Measurements from ENCODE around the gene GMDS. TPM values are rescaled to one million over a fixed set of nuclear protein-coding genes. Genes with fewer than 3 reads are reported as not detected.

The GMDS gene
- polyA plus RNA-seq, 1 experiment, result 7.1 TPM

- POLR2A ChIA-PET, result no interaction called here
- no peak for TF ChIP-seq CTCF (IDR thresholded peaks at IDR 0.05; ENCODE audit: insufficient read depth, low read depth, low read length)
- Histone ChIP-seq H3K36me3 (ENCODE audit: control insufficient read depth, insufficient read depth, low read length) (no peaks in the 10 kb centered on the region), H3K4me3 (ENCODE audit: low read depth, low read length) (no peak overlapping the region), H3K27me3 (ENCODE audit: control insufficient read depth, insufficient read depth, low read length) (no peaks in the 10 kb centered on the region)
- CTCF ChIA-PET, result no interaction called here
- no peak for DNase-seq (ENCODE audit: low read depth)
Measured at GRCh38 chr6:1878330-1878729, 367.1 kb downstream of the GMDS start.

- ChIA-PET POLR2A (no interaction called here), CTCF (interaction anchor here (1.7 kb wide), 1 partner anchor 11 kb away, joined by 6 read pairs; no protein-coding TSS in a partner anchor)
- DNase-seq (ENCODE audit: low read depth), result no peak
- no peak for TF ChIP-seq CTCF (IDR thresholded peaks at IDR 0.05; ENCODE audit: insufficient read depth, low read depth, low read length)
- Histone ChIP-seq H3K36me3 (ENCODE audit: control insufficient read depth, insufficient read depth, low read length) (no peaks in the 10 kb centered on the region), H3K27me3 (ENCODE audit: control insufficient read depth, insufficient read depth, low read length) (no peaks in the 10 kb centered on the region), H3K4me3 (ENCODE audit: low read depth, low read length) (no peak overlapping the region)
Measured at GRCh38 chr6:1873781-1874180, 371.6 kb downstream of the GMDS start.

GRCh38 chr6:1872649-1873131, 372.7 kb downstream of the GMDS start:
- POLR2A ChIA-PET, result no interaction called here
- TF ChIP-seq CTCF (IDR thresholded peaks at IDR 0.05; ENCODE audit: insufficient read depth, low read depth, low read length), result no peak
- CTCF ChIA-PET, result interaction anchor here (1.0 to 1.7 kb wide), 4 partner anchors 10 to 232 kb away, joined by 3 to 6 read pairs (median 3); no protein-coding TSS in a partner anchor
- no peaks in the 10 kb centered on the region for H3K36me3 ChIP-seq (ENCODE audit: control insufficient read depth, insufficient read depth, low read length)
- no peak overlapping the region for H3K4me3 ChIP-seq (ENCODE audit: low read depth, low read length)
- no peaks in the 10 kb centered on the region for H3K27me3 ChIP-seq (ENCODE audit: control insufficient read depth, insufficient read depth, low read length)
- peak; percentile 44 for DNase-seq (ENCODE audit: low read depth)

GRCh38 chr6:1871724-1872315, 373.6 kb downstream of the GMDS start:
- DNase-seq (ENCODE audit: low read depth), result no peak
- no peaks in the 10 kb centered on the region for H3K36me3 ChIP-seq (ENCODE audit: control insufficient read depth, insufficient read depth, low read length)
- H3K27me3 ChIP-seq (ENCODE audit: control insufficient read depth, insufficient read depth, low read length), result no peaks in the 10 kb centered on the region
- CTCF ChIA-PET, result interaction anchor here (1.0 to 1.7 kb wide), 3 partner anchors 9 to 232 kb away, joined by 3 to 6 read pairs (median 3); no protein-coding TSS in a partner anchor
- H3K4me3 ChIP-seq (ENCODE audit: low read depth, low read length), result no peak overlapping the region
- no peak for TF ChIP-seq CTCF (IDR thresholded peaks at IDR 0.05; ENCODE audit: insufficient read depth, low read depth, low read length)
- POLR2A ChIA-PET, result no interaction called here

GRCh38 chr6:1870932-1871331, 374.5 kb downstream of the GMDS start:
- TF ChIP-seq CTCF (IDR thresholded peaks at IDR 0.05; ENCODE audit: insufficient read depth, low read depth, low read length), result no peak
- DNase-seq (ENCODE audit: low read depth), result no peak
- Histone ChIP-seq H3K27me3 (ENCODE audit: control insufficient read depth, insufficient read depth, low read length) (no peaks in the 10 kb centered on the region), H3K36me3 (ENCODE audit: control insufficient read depth, insufficient read depth, low read length) (no peaks in the 10 kb centered on the region), H3K4me3 (ENCODE audit: low read depth, low read length) (no peak overlapping the region)
- CTCF ChIA-PET, result no interaction called here
- POLR2A ChIA-PET, result no interaction called here

Data from BJ (cell line).